ENCODE measurements around the gene KCNC1. TPM values are rescaled to one million over a fixed set of nuclear protein-coding genes. Genes with fewer than 3 reads are reported as not detected.

Gene KCNC1
- polyA plus RNA-seq, 1 experiment, result not detected

GRCh38 chr11:17716807-17717206 lies 17.8 kb upstream of the KCNC1 start:
- TF ChIP-seq, protein P1, sequence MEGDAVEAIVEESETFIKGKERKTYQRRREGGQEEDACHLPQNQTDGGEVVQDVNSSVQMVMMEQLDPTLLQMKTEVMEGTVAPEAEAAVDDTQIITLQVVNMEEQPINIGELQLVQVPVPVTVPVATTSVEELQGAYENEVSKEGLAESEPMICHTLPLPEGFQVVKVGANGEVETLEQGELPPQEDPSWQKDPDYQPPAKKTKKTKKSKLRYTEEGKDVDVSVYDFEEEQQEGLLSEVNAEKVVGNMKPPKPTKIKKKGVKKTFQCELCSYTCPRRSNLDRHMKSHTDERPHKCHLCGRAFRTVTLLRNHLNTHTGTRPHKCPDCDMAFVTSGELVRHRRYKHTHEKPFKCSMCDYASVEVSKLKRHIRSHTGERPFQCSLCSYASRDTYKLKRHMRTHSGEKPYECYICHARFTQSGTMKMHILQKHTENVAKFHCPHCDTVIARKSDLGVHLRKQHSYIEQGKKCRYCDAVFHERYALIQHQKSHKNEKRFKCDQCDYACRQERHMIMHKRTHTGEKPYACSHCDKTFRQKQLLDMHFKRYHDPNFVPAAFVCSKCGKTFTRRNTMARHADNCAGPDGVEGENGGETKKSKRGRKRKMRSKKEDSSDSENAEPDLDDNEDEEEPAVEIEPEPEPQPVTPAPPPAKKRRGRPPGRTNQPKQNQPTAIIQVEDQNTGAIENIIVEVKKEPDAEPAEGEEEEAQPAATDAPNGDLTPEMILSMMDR (IDR thresholded peaks at IDR 0.05; ENCODE audit: insufficient read depth, low read depth, low read length), result no peak
- ChIA-PET CTCF (interaction anchor here (1.2 kb wide), 1 partner anchor 15 kb away, joined by 6 read pairs; no protein-coding TSS in a partner anchor), POLR2A (no interaction called here)
- Histone ChIP-seq H3K4me3 (ENCODE audit: low read depth, low read length) (no peak overlapping the region), H3K36me3 (ENCODE audit: control insufficient read depth, insufficient read depth, low read length) (no peaks in the 10 kb centered on the region), H3K27me3 (ENCODE audit: control insufficient read depth, insufficient read depth, low read length) (peaks cover 33% of the 10 kb centered on the region)
- no peak for DNase-seq (ENCODE audit: low read depth)

DNA sequence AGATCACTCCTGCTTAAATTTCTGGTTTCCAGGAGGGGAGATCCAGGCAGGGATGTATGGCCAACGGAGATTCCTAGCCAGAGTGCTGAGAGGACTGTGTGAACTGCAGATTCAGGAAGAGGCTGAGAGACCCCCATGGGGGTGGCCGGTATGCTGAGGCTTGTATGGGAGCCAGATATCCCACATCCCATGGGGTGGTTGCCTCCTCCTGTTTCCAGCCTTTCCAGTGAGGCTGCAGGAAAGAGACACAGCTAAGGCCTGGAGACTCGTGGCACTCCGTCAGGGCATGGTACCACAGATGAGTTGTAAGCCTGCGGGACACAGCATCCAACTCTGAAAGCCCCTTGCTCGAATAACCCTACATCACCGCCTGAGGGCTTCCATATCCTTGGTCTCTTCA lies 16.6 kb upstream of the KCNC1 start:
- CTCF ChIA-PET, result interaction anchor here (1.2 to 2.0 kb wide), 2 partner anchors 13 to 261 kb away, joined by 5 to 6 read pairs; no protein-coding TSS in a partner anchor
- TF ChIP-seq, protein P1 (IDR thresholded peaks at IDR 0.05; ENCODE audit: insufficient read depth, low read depth, low read length), result no peak
- Histone ChIP-seq H3K27me3 (ENCODE audit: control insufficient read depth, insufficient read depth, low read length) (peaks cover 43% of the 10 kb centered on the region), H3K36me3 (ENCODE audit: control insufficient read depth, insufficient read depth, low read length) (no peaks in the 10 kb centered on the region), H3K4me3 (ENCODE audit: low read depth, low read length) (no peak overlapping the region)
- POLR2A ChIA-PET, result no interaction called here
- no peak for DNase-seq (ENCODE audit: low read depth)

GRCh38 chr11:17718510-17718962 lies 16.0 kb upstream of the KCNC1 start:
- DNase-seq (ENCODE audit: low read depth), result no peak
- Histone ChIP-seq H3K4me3 (ENCODE audit: low read depth, low read length) (no peak overlapping the region), H3K27me3 (ENCODE audit: control insufficient read depth, insufficient read depth, low read length) (peaks cover 44% of the 10 kb centered on the region), H3K36me3 (ENCODE audit: control insufficient read depth, insufficient read depth, low read length) (no peaks in the 10 kb centered on the region)
- ChIA-PET POLR2A (no interaction called here), CTCF (interaction anchor here (1.1 to 2.0 kb wide), 3 partner anchors 12 to 272 kb away, joined by 3 to 6 read pairs (median 5); no protein-coding TSS in a partner anchor)
- TF ChIP-seq, protein P1 (IDR thresholded peaks at IDR 0.05; ENCODE audit: insufficient read depth, low read depth, low read length), result no peak

DNA sequence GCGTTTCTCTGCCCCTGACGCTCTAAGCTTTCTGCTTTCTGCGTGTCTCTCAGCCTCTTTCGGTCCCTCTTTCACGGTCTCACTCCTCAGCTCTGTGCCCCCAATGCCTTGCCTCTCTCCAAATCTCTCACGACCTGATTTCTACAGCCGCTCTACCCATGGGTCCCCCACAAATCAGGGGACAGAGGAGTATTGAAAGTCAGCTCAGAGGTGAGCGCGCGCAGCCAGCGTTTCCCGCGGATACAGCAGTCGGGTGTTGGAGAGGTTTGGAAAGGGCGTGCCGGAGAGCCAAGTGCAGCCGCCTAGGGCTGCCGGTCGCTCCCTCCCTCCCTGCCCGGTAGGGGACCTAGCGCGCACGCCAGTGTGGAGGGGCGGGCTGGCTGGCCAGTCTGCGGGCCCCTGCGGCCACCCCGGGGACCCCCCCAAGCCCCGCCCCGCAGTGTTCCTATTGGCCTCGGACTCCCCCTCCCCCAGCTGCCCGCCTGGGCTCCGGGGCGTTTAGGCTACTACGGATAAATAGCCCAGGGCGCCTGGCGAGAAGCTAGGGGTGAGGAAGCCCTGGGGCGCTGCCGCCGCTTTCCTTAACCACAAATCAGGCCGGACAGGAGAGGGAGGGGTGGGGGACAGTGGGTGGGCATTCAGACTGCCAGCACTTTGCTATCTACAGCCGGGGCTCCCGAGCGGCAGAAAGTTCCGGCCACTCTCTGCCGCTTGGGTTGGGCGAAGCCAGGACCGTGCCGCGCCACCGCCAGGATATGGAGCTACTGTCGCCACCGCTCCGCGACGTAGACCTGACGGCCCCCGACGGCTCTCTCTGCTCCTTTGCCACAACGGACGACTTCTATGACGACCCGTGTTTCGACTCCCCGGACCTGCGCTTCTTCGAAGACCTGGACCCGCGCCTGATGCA lies 15.3 kb upstream of the KCNC1 start, which contains the start of gene MYOD1:
TSS of gene MYOD1 (plus strand) at position 544 of the 910 bp plus-strand sequence. CDS start at position 756, 212 bp downstream.
- CTCF ChIA-PET, result interaction anchor here (1.1 to 2.0 kb wide), 3 partner anchors 11 to 271 kb away, joined by 3 to 6 read pairs (median 5); no protein-coding TSS in a partner anchor
- Histone ChIP-seq H3K4me3 (ENCODE audit: low read depth, low read length) (no peak within 1 kb of the TSS), H3K27me3 (ENCODE audit: control insufficient read depth, insufficient read depth, low read length) (peaks cover 45% of the 10 kb centered on the region), H3K36me3 (ENCODE audit: control insufficient read depth, insufficient read depth, low read length) (no peaks in the 10 kb centered on the region)
- TF ChIP-seq, protein P1 (IDR thresholded peaks at IDR 0.05; ENCODE audit: insufficient read depth, low read depth, low read length), result no peak
- no peak for DNase-seq (ENCODE audit: low read depth)
- POLR2A ChIA-PET, result no interaction called here
